SJCRH30 (cell line): ENCODE measurements around the gene SYNJ2. TPM values are rescaled to one million over a fixed set of nuclear protein-coding genes. Genes with fewer than 3 reads are reported as not detected.

Experiments
- DNase-seq, 2 experiments: peaks; one replicate each; pipeline ENCODE4 v3.0.0-alpha.2; 2015 to 2020
- H3K27ac ChIP-seq: fragments of 250-450 bp; sonication (Bioruptor Pico); 2 replicates; pipeline ENCODE4 v1.5.1; 2020; ENCODE audit warnings: mild to moderate bottlenecking, moderate library complexity
- H3K27me3 ChIP-seq: fragments of 250-450 bp; sonication (Bioruptor Pico); 2 replicates; pipeline ENCODE4 v1.5.1; 2020; ENCODE audit warnings: mild to moderate bottlenecking, moderate library complexity
- H3K36me3 ChIP-seq: fragments of 250-450 bp; sonication (Bioruptor Pico); 2 replicates; pipeline ENCODE4 v1.5.1; 2020; ENCODE audit warnings: mild to moderate bottlenecking, moderate library complexity
- H3K4me1 ChIP-seq: fragments of 250-450 bp; sonication (Bioruptor Pico); 2 replicates; pipeline ENCODE4 v1.5.1; 2020; ENCODE audit warnings: mild to moderate bottlenecking, moderate library complexity
- H3K4me3 ChIP-seq: fragments of 250-450 bp; sonication (Bioruptor Pico); 2 replicates; pipeline ENCODE4 v1.5.1; 2020; ENCODE audit warnings: mild to moderate bottlenecking, moderate library complexity
- H3K9me3 ChIP-seq: fragments of 250-450 bp; sonication (Bioruptor Pico); replicated peaks from 2 replicates; pipeline ENCODE4 v1.5.1; 2020; ENCODE audit warnings: mild to moderate bottlenecking, moderate library complexity
- total RNA-seq: library from RNA; depleted of rRNA; stranded (reverse); fragments of >200 nt; shearing (Covaris generic); gene quantifications from 2 replicates; pipeline ENCODE4 v1.2.3, GENCODE V29; 2014

Gene SYNJ2
- total RNA-seq, 1 experiment from 2014 or later = 33.4 TPM

DNA sequence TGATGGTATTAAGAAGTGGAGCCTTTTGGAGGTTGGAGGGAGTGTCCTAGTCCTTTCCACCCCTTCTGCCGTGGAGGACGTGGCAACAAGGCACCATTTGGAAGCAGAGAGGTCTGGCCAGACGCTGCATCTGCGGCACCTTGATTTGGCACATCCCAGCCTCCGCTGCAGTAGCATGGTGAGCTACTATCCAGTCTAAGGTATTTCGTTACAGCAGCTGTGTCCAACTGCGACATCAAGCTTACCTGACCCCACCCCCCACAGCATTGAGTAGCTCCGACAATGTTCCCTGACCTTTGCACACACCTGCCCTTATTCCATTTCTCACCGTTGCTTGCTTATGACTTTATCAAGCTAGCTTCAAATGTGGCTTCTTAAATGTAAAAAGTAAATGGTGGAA, 29.8 kb upstream of the SYNJ2 start:
- H3K27ac ChIP-seq = no peak overlapping the region
- H3K4me1 ChIP-seq = no peaks in the 10 kb centered on the region
- H3K9me3 ChIP-seq = no peaks in the 10 kb centered on the region
- no peak for DNase-seq
- H3K36me3 ChIP-seq = no peaks in the 10 kb centered on the region
- H3K4me3 ChIP-seq = no peak overlapping the region
- no peaks in the 10 kb centered on the region for H3K27me3 ChIP-seq

- H3K4me1 ChIP-seq = no peaks in the 10 kb centered on the region
- H3K36me3 ChIP-seq = no peaks in the 10 kb centered on the region
- H3K27ac ChIP-seq = no peak overlapping the region
- no peaks in the 10 kb centered on the region for H3K9me3 ChIP-seq
- no peaks in the 10 kb centered on the region for H3K27me3 ChIP-seq
- DNase-seq = no peak
- no peak overlapping the region for H3K4me3 ChIP-seq
These were observed 28.8 kb upstream of the SYNJ2 start for GRCh38 chr6:157952861-157953351.

GRCh38 chr6:157953580-157954091, 28.0 kb upstream of the SYNJ2 start:
- no peaks in the 10 kb centered on the region for H3K4me1 ChIP-seq
- H3K9me3 ChIP-seq = no peaks in the 10 kb centered on the region; the same call in 1 of the 2 replicates
- H3K4me3 ChIP-seq = no peak overlapping the region
- no peaks in the 10 kb centered on the region for H3K36me3 ChIP-seq
- no peak overlapping the region for H3K27ac ChIP-seq
- no peaks in the 10 kb centered on the region for H3K27me3 ChIP-seq
- DNase-seq = no peak

DNA sequence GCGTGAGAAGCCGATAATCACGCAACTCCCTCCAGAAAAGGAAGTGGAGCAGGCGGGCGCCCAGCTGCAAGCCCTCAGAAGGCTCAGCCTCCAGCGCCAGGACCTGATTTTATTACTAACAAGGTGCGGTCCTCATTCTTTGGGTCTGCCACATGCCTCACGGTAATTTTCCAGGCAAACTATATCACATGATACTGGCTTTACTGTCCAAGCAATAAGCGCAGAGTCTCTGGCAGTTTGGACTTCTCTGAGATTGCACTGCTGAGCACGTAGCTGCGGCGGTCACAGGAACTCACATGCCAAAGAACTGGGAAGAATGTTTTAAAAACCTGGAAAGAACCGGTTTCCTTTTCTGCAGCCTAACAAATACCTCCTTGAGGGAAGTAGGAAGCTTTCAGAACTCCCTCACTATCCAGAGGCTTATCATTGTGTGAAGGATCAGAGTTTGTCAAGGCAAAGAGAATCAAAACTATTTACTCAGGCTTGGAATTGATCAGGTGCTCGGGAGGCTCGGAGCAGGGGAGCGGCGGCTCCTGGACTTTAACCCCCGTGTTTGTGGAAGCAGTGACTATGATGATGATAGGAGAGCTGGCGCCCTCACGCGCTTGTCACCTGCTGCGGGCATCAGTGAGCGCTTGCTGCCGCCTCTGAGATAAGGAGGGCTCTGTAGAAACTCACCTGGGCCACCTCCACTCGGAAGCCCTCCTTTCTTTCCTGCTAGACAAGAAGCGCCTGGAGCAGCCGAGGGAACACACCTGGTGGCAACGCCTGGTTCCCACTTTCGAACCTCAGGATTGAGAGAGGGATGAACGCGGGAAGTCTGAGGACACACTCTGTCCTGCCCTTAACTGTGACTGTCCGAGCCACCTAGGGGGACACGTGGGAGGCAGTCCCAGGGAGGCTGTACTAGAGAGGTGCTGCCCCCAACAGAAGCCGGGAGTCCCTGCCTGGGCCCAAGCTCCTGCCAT, 27.2 kb upstream of the SYNJ2 start:
- Histone ChIP-seq H3K27ac (no peak overlapping the region), H3K4me1 (no peaks in the 10 kb centered on the region), H3K36me3 (no peaks in the 10 kb centered on the region), H3K4me3 (no peak overlapping the region), H3K9me3 (no peaks in the 10 kb centered on the region; the same call in 1 of the 2 replicates), H3K27me3 (no peaks in the 10 kb centered on the region)
- no peak for DNase-seq

- Histone ChIP-seq H3K36me3 (no peaks in the 10 kb centered on the region), H3K9me3 (no peaks in the 10 kb centered on the region; the same call in 1 of the 2 replicates), H3K27me3 (no peaks in the 10 kb centered on the region), H3K4me3 (no peak overlapping the region), H3K27ac (no peak overlapping the region), H3K4me1 (no peaks in the 10 kb centered on the region)
- no peak for DNase-seq
These were observed 26.0 kb upstream of the SYNJ2 start for GRCh38 chr6:157955675-157956074.

DNA sequence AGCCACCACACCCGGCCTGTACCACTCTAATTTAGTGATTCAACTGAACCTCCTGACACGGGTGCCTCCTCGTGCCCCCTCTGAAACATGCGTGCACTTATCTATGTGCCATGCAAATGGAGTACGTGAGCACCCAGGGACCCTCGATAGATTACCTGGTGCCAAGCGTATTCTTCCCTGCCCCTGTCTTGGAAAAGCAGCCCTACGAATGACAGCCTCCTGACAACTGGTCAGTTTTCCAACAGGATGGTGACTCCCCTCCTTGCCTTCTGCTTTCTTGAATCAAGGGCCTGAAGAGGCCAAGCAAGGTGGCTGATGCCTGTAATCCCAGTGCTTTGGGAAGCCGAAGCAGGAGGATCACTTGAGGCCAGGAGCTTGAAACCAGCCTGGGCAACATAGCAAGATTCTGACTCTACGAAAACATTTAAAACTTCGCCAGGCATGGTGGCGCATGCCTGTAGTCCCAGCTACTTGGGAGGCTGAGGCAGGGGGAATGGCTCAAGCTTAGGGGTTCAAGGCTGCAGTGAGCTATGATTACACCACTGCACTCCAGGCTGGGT, 25.4 kb upstream of the SYNJ2 start:
- no peaks in the 10 kb centered on the region for H3K27me3 ChIP-seq
- no peak overlapping the region for H3K27ac ChIP-seq
- no peaks in the 10 kb centered on the region for H3K36me3 ChIP-seq
- DNase-seq = no peak
- H3K4me1 ChIP-seq = no peaks in the 10 kb centered on the region
- no peaks in the 10 kb centered on the region; the same call in 1 of the 2 replicates for H3K9me3 ChIP-seq
- H3K4me3 ChIP-seq = no peak overlapping the region

GRCh38 chr6:157959451-157960227, 22.0 kb upstream of the SYNJ2 start:
- H3K36me3 ChIP-seq = no peaks in the 10 kb centered on the region
- no peak overlapping the region for H3K27ac ChIP-seq
- peaks cover 12% of the 10 kb centered on the region for H3K4me1 ChIP-seq
- DNase-seq = no peak
- no peaks in the 10 kb centered on the region; the same call in 1 of the 2 replicates for H3K9me3 ChIP-seq
- H3K27me3 ChIP-seq = no peaks in the 10 kb centered on the region
- no peak overlapping the region for H3K4me3 ChIP-seq

GRCh38 chr6:157961153-157961831, 20.4 kb upstream of the SYNJ2 start:
- no peak for DNase-seq
- Histone ChIP-seq H3K9me3 (no peaks in the 10 kb centered on the region; the same call in 1 of the 2 replicates), H3K4me3 (no peak overlapping the region), H3K27me3 (no peaks in the 10 kb centered on the region), H3K36me3 (no peaks in the 10 kb centered on the region), H3K27ac (no peak overlapping the region), H3K4me1 (peaks cover 12% of the 10 kb centered on the region)

GRCh38 chr6:157961832-157962575, 19.7 kb upstream of the SYNJ2 start:
- H3K9me3 ChIP-seq = no peaks in the 10 kb centered on the region; the same call in 1 of the 2 replicates
- no peak overlapping the region for H3K27ac ChIP-seq
- no peak overlapping the region for H3K4me3 ChIP-seq
- H3K27me3 ChIP-seq = no peaks in the 10 kb centered on the region
- H3K36me3 ChIP-seq = no peaks in the 10 kb centered on the region
- H3K4me1 ChIP-seq = peaks cover 12% of the 10 kb centered on the region
- DNase-seq = no peak

GRCh38 chr6:157962601-157963302, 18.9 kb upstream of the SYNJ2 start:
- DNase-seq = no peak
- Histone ChIP-seq H3K27ac (peak overlapping the region; percentile 56), H3K4me3 (no peak overlapping the region)

DNA sequence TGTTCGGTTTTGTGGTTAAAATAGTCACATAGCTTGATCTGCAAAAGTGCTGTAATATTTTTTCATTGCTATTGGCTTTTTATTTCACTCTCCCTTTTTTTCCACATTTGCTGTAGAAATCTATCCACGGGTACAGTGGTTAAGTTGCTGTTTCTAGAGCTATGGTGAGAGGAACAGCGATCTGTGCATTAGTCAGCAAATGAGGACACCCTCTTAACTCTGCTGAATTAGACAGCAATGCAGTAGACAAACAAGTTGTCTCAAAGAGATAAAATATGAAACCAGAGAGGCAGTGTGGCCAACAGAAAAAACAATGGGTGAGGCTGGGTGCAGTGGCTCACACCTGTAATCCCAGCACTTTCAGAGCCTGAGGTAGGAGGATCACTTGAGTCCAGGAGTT, 17.6 kb upstream of the SYNJ2 start:
- Histone ChIP-seq H3K4me1 (peaks cover 17% of the 10 kb centered on the region), H3K9me3 (no peaks in the 10 kb centered on the region), H3K27me3 (no peaks in the 10 kb centered on the region), H3K4me3 (no peak overlapping the region), H3K27ac (no peak overlapping the region), H3K36me3 (no peaks in the 10 kb centered on the region)
- no peak for DNase-seq

More at GRCh38 chr6:157962601-157963302, 18.9 kb upstream of the SYNJ2 start:
- no peaks in the 10 kb centered on the region for H3K36me3 ChIP-seq
- H3K27me3 ChIP-seq = no peaks in the 10 kb centered on the region
- peaks cover 12% of the 10 kb centered on the region for H3K4me1 ChIP-seq
- H3K9me3 ChIP-seq = no peaks in the 10 kb centered on the region; the same call in 1 of the 2 replicates

- H3K4me3 ChIP-seq = no peak overlapping the region
These were observed 16.3 kb upstream of the SYNJ2 start for GRCh38 chr6:157965387-157965786.

GRCh38 chr6:157966589-157966977, 15.1 kb upstream of the SYNJ2 start:
- no peaks in the 10 kb centered on the region for H3K27me3 ChIP-seq
- H3K9me3 ChIP-seq = no peaks in the 10 kb centered on the region
- peaks cover 20% of the 10 kb centered on the region for H3K4me1 ChIP-seq
- H3K4me3 ChIP-seq = no peak overlapping the region
- H3K27ac ChIP-seq = no peak overlapping the region
- no peak for DNase-seq
- H3K36me3 ChIP-seq = no peaks in the 10 kb centered on the region

More at GRCh38 chr6:157965387-157965786, 16.3 kb upstream of the SYNJ2 start:
- no peak overlapping the region for H3K27ac ChIP-seq
- H3K27me3 ChIP-seq = no peaks in the 10 kb centered on the region
- H3K9me3 ChIP-seq = no peaks in the 10 kb centered on the region
- no peaks in the 10 kb centered on the region for H3K36me3 ChIP-seq
- peaks cover 20% of the 10 kb centered on the region for H3K4me1 ChIP-seq
- no peak for DNase-seq
